ENCODE measurements around the gene CATSPERZ. TPM values are rescaled to one million over a fixed set of nuclear protein-coding genes. Genes with fewer than 3 reads are reported as not detected.
A peak's percentile ranks its signal among the peaks of the same experiment; 100 is the strongest.

CATSPERZ gene
- total and polyA plus RNA-seq, 2 of the 8 experiments (the other 6 are each of a cell fraction or from before 2014, with no cell fraction given), result 0.77 TPM; not detected in 1

- H2BK12ac ChIP-seq (ENCODE audit: low read depth, low read length), result 0 out of 2 replicates have a peak overlapping the region, but pooled peaks have one; percentile 60
- no peaks in the 10 kb centered on the region; a peak in 1 of 8 replicates for H3K36me3 ChIP-seq (ENCODE audit: control insufficient read depth in 2 of 4, insufficient read depth in 4 of 4, low read length in 3 of 4)
- no peak overlapping the region for H2BK15ac ChIP-seq (ENCODE audit: low read length)
- POLR2A ChIA-PET (ENCODE audit: partially characterized antibody), result interaction anchor here (0.7 to 1.9 kb wide), 9 partner anchors 8 to 66 kb away, joined by 3 to 14 read pairs (median 3); partner anchors contain the start of genes BAD, GPR137, PRDX5 and TRMT112
- peak overlapping the region in 2 of 4 experiments; percentile 6 to 47; a peak in 2 of 8 replicates for H3K4me3 ChIP-seq (ENCODE audit: extremely low read depth in 1 of 4, insufficient read depth in 2 of 4, low read depth in 3 of 4, low read length in 4 of 4)
- WGBS, 2 experiments (ENCODE audit: extremely low coverage in 1 of 2, insufficient coverage in 1 of 2, insufficient read length in 1 of 2, insufficient replicate concordance in 2 of 2, low coverage in 1 of 2, low lambda C conversion rate in 2 of 2, missing lambda C conversion rate in 1 of 2), result 66% methylated on average over 18 of the region's 18 CpGs; no CpG with 5 or more reads in 1 of the 2 experiments
- H3K79me2 ChIP-seq (ENCODE audit: control insufficient read depth in 1 of 2, insufficient read depth in 2 of 2, low read length in 2 of 2), result no peaks in the 10 kb centered on the region
- peaks cover 7% of the 10 kb centered on the region; the same call in 1 of the 2 replicates for H3K23me2 ChIP-seq (ENCODE audit: low read depth, low read length)
- H4K8ac ChIP-seq (ENCODE audit: extremely low read depth, insufficient read depth, low read length), result no peak overlapping the region; the same call in 1 of the 2 replicates
- no peak overlapping the region for H2AFZ ChIP-seq (ENCODE audit: low read length)
- CTCF ChIA-PET (ENCODE audit: partially characterized antibody), result interaction anchor here (1.2 to 2.6 kb wide), 3 partner anchors 26 to 86 kb away, joined by 4 to 10 read pairs (median 5); no protein-coding TSS in a partner anchor
- no peaks in the 10 kb centered on the region for H3K79me1 ChIP-seq (ENCODE audit: low read depth, low read length)
- H2BK5ac ChIP-seq (ENCODE audit: low read depth, low read length), result no peak overlapping the region
- H4K20me1 ChIP-seq (replicated peaks in 1 of 2; ENCODE audit: control insufficient read depth in 1 of 2, insufficient read depth in 2 of 2, low read length in 2 of 2), result peaks cover 0 to 14% of the 10 kb centered on the region in 2 experiments
- no peak for FAIRE-seq
- H3K4ac ChIP-seq (replicated peaks; ENCODE audit: insufficient read length, low read depth, low read length), result no peak overlapping the region
- no peak overlapping the region for H3K56ac ChIP-seq (replicated peaks; ENCODE audit: insufficient read length, low read depth, low read length)
- H3K27ac ChIP-seq (ENCODE audit: low read depth, low read length), result no peak overlapping the region
- no peak overlapping the region for H2BK120ac ChIP-seq (replicated peaks; ENCODE audit: low read depth, low read length)
- DNase-seq (ENCODE audit: low read depth in 1 of 2, low spot score in 2 of 2), result peak in 1 of 2 experiments; percentile 56
- TF ChIP-seq TBP (IDR thresholded peaks at IDR 0.05; ENCODE audit: low read depth, low read length), result no peak
- peak; percentile 26; the same call in 1 of the 2 replicates for TF ChIP-seq E2F6 (IDR thresholded peaks at IDR 0.05)
- TF ChIP-seq SUZ12 (IDR thresholded peaks at IDR 0.05; ENCODE audit: low read length), result peak; percentile 81; the same call in 1 of the 2 replicates
- peak; percentile 72 for TF ChIP-seq RNF2 (IDR thresholded peaks at IDR 0.05; ENCODE audit: borderline replicate concordance, low read depth, low read length, missing control alignments, poor library complexity, severe bottlenecking)
- peak; percentile 73 for TF ChIP-seq EZH2 (IDR thresholded peaks at IDR 0.05; ENCODE audit: low read depth, low read length, severe bottlenecking)
- peak overlapping the region; percentile 61; the same call in 1 of the 2 replicates for H2BK20ac ChIP-seq (ENCODE audit: low read length)
- no peak overlapping the region for H2AK5ac ChIP-seq (ENCODE audit: low read depth, low read length)
- peak overlapping the region; percentile 57 to 63; a peak in 2 of 4 replicates for H3K4me2 ChIP-seq (ENCODE audit: insufficient read depth in 1 of 2, low read depth in 2 of 2, low read length in 2 of 2)
- H3K4me1 ChIP-seq (replicated peaks in 1 of 4; ENCODE audit: control insufficient read depth in 3 of 4, insufficient read depth in 4 of 4, low read length in 3 of 4), result peaks cover 0 to 23% (median 14%) of the 10 kb centered on the region in 4 experiments; a peak in 5 of 7 replicates
- H3K23ac ChIP-seq (ENCODE audit: insufficient read length), result peak overlapping the region; percentile 66
- H3K14ac ChIP-seq (ENCODE audit: insufficient read length), result no peak overlapping the region
- H3K18ac ChIP-seq (ENCODE audit: extremely low read depth, low read length), result no peak overlapping the region
- H4K91ac ChIP-seq (replicated peaks; ENCODE audit: insufficient read length, low read length), result no peak overlapping the region
- H4K5ac ChIP-seq (ENCODE audit: insufficient read length, low read depth, low read length), result no peak overlapping the region
- H3K27me3 ChIP-seq (replicated peaks in 1 of 4; ENCODE audit: control insufficient read depth in 3 of 4, extremely low read depth in 1 of 4, insufficient read depth in 3 of 4, low read length in 3 of 4), result peaks cover 70 to 91% (median 83%) of the 10 kb centered on the region in 4 experiments
- no peak overlapping the region for H3K9ac ChIP-seq (replicated peaks in 1 of 4; ENCODE audit: extremely low read depth in 1 of 4, low read depth in 3 of 4, low read length in 3 of 4)
- no peaks in the 10 kb centered on the region; a peak in 1 of 4 replicates for H3K9me3 ChIP-seq (ENCODE audit: insufficient read depth in 2 of 2, low read depth in 1 of 2, low read length in 1 of 2)
Measured at GRCh38 chr11:64297699-64298358, 2.3 kb upstream of the CATSPERZ start.
